HG02798 (cell line): ENCODE measurements around the gene CRYBA4.

Experiments
- ATAC-seq: cut with Tn5 transposase; IDR thresholded peaks from one replicate; pipeline ENCODE4 v1.9.1; 2021; ENCODE audit warnings: mild to moderate bottlenecking; ENCODE audit not compliant: unreplicated experiment, poor library complexity

Gene CRYBA4

GRCh38 chr22:26620197-26620596 is 1.6 kb upstream of the CRYBA4 start:
- no peak for ATAC-seq

- ATAC-seq = no peak
These were observed 2.2 kb downstream of the CRYBA4 start for GRCh38 chr22:26623984-26624383.

GRCh38 chr22:26624803-26625202 is 3.0 kb downstream of the CRYBA4 start:
- ATAC-seq = no peak

GRCh38 chr22:26629988-26630761 is 8.4 kb downstream of the CRYBA4 start:
- ATAC-seq = no peak

- no peak for ATAC-seq
These were observed 9.5 kb downstream of the CRYBA4 start for GRCh38 chr22:26631282-26631681.

- no peak for ATAC-seq
These were observed 10.8 kb downstream of the CRYBA4 start for GRCh38 chr22:26632422-26633155.

GRCh38 chr22:26634189-26634588 is 12.4 kb downstream of the CRYBA4 start:
- ATAC-seq = no peak

GRCh38 chr22:26635117-26635516 is 13.4 kb downstream of the CRYBA4 start:
- no peak for ATAC-seq

- ATAC-seq = no peak
These were observed 14.5 kb downstream of the CRYBA4 start for GRCh38 chr22:26636296-26636695.

- ATAC-seq = no peak
These were observed 21.0 kb downstream of the CRYBA4 start for GRCh38 chr22:26642465-26643417.

GRCh38 chr22:26643418-26644100 is 21.8 kb downstream of the CRYBA4 start:
- ATAC-seq = no peak

- ATAC-seq = no peak
These were observed 24.4 kb downstream of the CRYBA4 start for GRCh38 chr22:26646158-26646557.

- ATAC-seq = no peak
These were observed 26.3 kb downstream of the CRYBA4 start for GRCh38 chr22:26648011-26648497.

GRCh38 chr22:26648528-26649388 is 27.0 kb downstream of the CRYBA4 start:
- ATAC-seq = no peak

GRCh38 chr22:26650722-26651421 is 29.1 kb downstream of the CRYBA4 start:
- ATAC-seq = no peak

GRCh38 chr22:26651815-26652214 is 30.1 kb downstream of the CRYBA4 start:
- no peak for ATAC-seq

- peak; percentile 54 for ATAC-seq
These were observed 35.4 kb downstream of the CRYBA4 start, which contains the start of gene MIAT for GRCh38 chr22:26656891-26657851. TSS of gene MIAT (plus strand) at chr22:26657588.
